Measurements from ENCODE around the gene TMEM219.
A peak's percentile ranks its signal among the peaks of the same experiment; 100 is the strongest.
"Not testable (repeated sequence)": the region's sequence is repeated elsewhere in the genome, so short reads cannot be mapped to it uniquely, and the experiment has no call there.

TMEM219 gene

GRCh38 chr16:29950806-29951461 is 10.9 kb upstream of the TMEM219 start:
- no peak for DNase-seq (ENCODE audit: low read depth in 2 of 2)

- DNase-seq (ENCODE audit: low read depth in 2 of 2), result no peak
Observed at GRCh38 chr16:29951625-29952365, 10.1 kb upstream of the TMEM219 start.

- DNase-seq (ENCODE audit: low read depth in 2 of 2), result no peak
Observed at GRCh38 chr16:29958756-29959155, 3.1 kb upstream of the TMEM219 start.

- no peak for DNase-seq (ENCODE audit: low read depth in 2 of 2)
Observed at GRCh38 chr16:29959293-29959692, 2.6 kb upstream of the TMEM219 start.

GRCh38 chr16:29959821-29960220 is 2.1 kb upstream of the TMEM219 start:
- not testable (repeated sequence) for DNase-seq (ENCODE audit: low read depth in 2 of 2)

GRCh38 chr16:29961127-29961478 is 776 bp upstream of the TMEM219 start:
- no peak for DNase-seq (ENCODE audit: low read depth in 2 of 2)

GRCh38 chr16:29962344-29962994 is 590 bp downstream of the TMEM219 start:
- DNase-seq (ENCODE audit: low read depth in 2 of 2), result no peak

- DNase-seq (ENCODE audit: low read depth in 2 of 2), result no peak
Observed at GRCh38 chr16:29963021-29963743, 1.3 kb downstream of the TMEM219 start.

GRCh38 chr16:29968205-29968604 is 6.3 kb downstream of the TMEM219 start:
- DNase-seq (ENCODE audit: low read depth in 2 of 2), result no peak

- no peak for DNase-seq (ENCODE audit: low read depth in 2 of 2)
Observed at GRCh38 chr16:29971304-29971703, 9.4 kb downstream of the TMEM219 start.

GRCh38 chr16:29972500-29972899 is 10.6 kb downstream of the TMEM219 start:
- no peak for DNase-seq (ENCODE audit: low read depth in 2 of 2)

GRCh38 chr16:29972992-29973383 is 11.1 kb downstream of the TMEM219 start:
- DNase-seq (ENCODE audit: low read depth in 2 of 2), result no peak

GRCh38 chr16:29973384-29974246 is 11.7 kb downstream of the TMEM219 start, which contains the start of gene TAOK2:
Gene TAOK2 (plus strand): TSS chr16:29973868. CDS start chr16:29977773, 3,905 bp downstream.
- peak; percentile 95 to 98 for DNase-seq (ENCODE audit: low read depth in 2 of 2)

GRCh38 chr16:29974291-29975133 is 12.6 kb downstream of the TMEM219 start:
- DNase-seq (ENCODE audit: low read depth in 2 of 2), result no peak

- DNase-seq (ENCODE audit: low read depth in 2 of 2), result no peak
Observed at GRCh38 chr16:29975134-29975538, 13.3 kb downstream of the TMEM219 start.

GRCh38 chr16:29975811-29976511 is 14.1 kb downstream of the TMEM219 start:
- DNase-seq (ENCODE audit: low read depth in 2 of 2), result no peak

GRCh38 chr16:29977063-29977825 is 15.4 kb downstream of the TMEM219 start:
- no peak for DNase-seq (ENCODE audit: low read depth in 2 of 2)

- no peak for DNase-seq (ENCODE audit: low read depth in 2 of 2)
Observed at GRCh38 chr16:29978081-29978480, 16.2 kb downstream of the TMEM219 start.
